OCI-M1 (cell line): Measurements from ENCODE around the gene KRTAP5-11.
"Not testable (repeated sequence)": the region's sequence is repeated elsewhere in the genome, so short reads cannot be mapped to it uniquely, and the experiment has no call there.

Source experiments
- DNase-seq: peaks from one replicate; lab custom pipeline; 2025; lab: John Stamatoyannopoulos, UW

KRTAP5-11 gene

DNA sequence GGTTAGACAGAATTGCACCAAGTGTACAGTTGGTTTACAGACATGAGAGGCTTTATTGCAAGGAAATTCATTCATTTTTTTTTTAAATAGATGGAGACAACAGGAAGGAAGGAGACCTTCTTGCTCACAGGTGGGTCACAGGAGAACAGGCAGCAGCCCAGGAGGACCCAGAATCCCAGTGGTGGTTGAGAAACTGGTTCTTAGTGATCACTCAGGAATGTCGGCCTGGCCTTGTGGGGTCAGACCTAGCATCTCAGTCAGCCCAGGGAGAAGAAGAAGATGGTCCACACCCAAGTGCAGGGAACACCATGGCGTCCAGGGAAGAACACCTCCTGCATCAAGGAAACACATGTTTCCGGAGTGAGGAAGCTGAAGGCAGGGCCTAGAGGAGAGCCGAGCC lies 849 bp downstream of the KRTAP5-11 start:
- DNase-seq, result no peak

DNA sequence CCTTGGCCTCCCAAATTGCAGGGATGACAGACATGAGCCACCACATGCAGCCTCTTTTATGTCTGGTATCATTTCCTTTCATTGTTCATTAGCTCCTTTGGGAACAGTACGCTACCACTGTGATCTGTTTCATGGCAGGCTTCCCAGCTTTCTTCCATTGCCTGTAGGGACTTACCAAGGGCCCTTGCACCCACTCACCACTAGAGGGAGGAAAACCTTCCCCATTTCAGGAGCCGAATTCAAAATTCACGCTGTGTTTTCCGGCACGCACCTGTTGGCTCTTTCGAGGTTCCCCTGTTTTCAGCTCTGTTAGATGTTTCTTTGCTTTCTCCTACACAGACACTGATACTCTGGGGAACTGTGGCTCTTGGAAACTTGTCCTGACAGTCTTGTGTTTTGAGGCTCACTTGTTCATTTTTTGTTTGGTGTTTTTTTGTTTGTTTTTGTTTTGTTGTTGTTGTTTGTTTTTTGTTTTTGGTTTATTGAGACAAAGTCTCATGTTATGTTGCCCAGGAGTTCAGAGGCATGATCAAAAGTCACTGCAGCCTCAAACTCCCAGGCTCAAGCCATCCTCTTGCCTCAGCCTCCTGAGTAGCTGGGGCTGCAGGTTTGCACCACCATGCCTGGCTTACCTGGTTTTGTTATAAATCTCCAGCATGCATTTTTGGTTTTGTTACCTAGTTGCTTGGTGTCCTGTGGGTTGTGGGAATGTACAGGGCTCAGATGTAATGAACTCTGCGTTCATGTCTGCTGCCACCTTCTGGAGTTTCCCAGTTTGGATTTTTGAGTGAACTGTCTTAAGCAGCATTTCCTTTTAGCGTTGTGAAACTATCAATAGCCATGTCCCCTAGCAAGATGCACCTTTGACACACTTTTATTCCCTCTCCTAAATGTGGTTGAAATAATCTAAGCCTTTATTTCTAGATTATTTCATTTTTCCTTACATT lies 2.3 kb downstream of the KRTAP5-11 start:
- peak; percentile 93 for DNase-seq

DNA sequence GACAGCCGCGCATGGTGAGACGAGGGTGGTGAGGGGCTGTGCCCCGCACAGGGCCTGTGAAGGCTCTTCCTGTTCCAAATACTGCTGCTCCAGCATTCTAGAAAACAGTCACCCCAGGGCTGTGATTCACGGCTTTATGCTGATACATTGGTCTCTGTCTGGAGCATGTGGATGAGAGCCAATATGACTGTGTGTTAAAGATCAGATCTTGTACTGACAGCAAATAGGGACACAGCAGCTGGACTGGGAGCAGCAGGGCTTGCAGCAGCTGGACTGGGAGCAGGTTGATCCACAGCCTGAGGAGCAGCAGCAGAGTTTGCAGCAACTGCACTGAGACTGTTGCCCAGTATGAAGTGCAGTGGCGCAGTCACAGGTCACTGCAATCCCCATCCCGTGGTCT lies 3.2 kb downstream of the KRTAP5-11 start:
- not testable (repeated sequence) for DNase-seq

DNA sequence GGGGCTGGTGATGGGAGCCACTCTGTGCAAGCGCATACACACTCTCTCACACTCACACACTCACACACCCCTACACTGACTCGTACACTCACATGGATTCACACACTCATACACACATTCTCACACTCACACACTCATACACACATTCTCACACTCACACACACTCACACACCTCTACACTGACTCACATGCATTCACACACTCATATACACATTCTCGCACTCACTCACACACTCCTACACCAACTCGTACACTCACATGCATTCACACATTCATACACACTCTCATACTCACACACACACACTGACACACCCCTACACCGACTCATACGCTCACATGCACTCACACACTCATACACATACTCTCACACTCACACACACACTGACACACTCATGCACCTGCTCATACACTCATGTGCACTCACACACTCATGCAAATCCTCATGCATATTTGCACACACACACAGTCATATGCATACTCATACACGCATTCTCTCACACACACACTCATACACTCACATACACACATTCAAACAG lies 5.1 kb downstream of the KRTAP5-11 start:
- DNase-seq, result no peak

DNA sequence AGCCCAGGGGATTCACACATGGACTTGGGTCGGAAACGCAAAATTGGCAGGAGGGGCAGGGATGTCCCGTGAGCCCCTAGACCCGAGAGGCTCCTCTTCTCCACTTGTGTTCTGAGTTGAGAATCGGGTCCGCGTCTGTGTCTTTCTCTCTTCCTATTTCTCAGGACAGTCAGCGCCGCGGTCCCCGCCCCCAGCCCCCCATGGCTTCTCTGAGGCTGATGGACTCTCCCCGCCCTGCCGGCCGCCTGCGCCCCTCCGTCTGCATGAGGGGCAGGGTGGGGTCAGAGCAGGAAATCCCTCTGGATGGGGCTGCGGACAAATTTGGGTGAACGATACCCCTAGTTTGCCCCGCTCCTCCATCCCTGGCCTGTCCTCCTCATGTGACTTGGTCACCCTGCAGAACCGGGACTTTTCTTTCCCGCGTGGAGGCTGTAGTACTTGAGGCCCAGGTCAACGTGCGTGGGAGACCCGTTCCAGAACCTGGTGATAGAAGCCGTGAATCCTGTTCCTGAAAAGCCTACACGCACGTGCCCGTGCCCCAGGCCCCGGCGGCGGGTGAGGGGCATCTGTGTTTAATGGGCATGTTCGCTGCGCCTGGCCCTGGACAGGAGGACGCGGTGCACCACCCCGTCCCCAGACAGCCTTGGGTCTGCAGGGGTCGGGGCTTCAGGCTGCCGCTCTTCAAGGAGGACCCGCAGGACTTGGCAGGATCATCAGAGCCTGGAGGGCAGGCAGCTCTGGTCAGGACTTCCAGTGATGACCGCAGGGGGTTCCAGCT lies 5.8 kb downstream of the KRTAP5-11 start:
- not testable (repeated sequence) for DNase-seq

GRCh38 chr11:71575723-71576424 lies 6.8 kb downstream of the KRTAP5-11 start:
- no peak for DNase-seq

DNA sequence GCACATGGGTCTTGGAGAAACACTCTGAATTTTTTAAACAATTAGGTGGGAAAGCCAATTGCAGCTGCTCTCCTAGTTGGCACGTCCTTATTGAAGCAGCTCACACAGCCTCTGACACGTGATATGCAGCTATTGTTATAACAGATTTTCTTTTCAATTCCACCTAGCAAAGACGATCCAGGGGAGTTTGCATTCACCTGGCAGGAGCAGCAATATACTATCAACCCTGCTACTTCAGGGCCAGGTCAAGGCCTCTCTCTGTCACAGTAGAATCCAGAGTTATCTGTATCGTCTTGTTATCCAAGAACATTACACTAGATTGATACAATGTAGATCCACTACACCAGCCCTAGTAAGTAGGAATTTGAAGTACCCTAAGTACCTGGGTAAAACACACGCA lies 8.3 kb downstream of the KRTAP5-11 start:
- DNase-seq, result no peak

GRCh38 chr11:71572811-71573210 lies 9.9 kb downstream of the KRTAP5-11 start:
- DNase-seq, result no peak

DNA sequence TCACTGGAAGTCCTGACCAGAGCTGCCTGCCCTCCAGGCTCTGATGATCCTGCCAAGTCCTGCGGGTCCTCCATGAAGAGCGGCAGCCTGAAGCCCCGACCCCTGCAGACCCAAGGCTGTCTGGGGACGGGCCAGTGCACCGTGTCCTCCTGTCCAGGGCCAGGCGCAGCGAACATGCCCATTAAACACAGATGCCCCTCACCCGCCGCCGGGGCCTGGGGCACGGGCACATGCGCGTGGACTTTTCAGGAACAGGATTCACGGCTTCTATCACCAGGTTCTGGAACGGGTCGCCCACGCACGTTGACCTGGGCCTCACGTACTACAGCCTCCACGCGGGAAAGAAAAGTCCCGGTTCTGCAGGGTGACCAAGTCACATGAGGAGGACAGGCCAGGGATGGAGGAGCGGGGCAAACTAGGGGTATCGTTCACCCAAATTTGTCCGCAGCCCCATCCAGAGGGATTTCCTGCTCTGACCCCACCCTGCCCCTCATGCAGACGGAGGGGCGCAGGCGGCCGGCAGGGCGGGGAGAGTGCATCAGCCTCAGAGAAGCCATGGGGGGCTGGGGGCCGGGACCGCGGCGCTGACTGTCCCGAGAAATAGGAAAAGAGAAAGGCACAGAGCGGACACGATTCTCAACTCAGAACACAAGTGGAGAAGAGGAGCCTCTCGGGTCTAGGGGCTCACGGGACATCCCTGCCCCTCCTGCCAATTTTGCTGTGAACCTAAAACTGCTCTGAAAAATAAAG lies 11.4 kb downstream of the KRTAP5-11 start:
- not testable (repeated sequence) for DNase-seq

- no peak for DNase-seq
Measured at GRCh38 chr11:71568704-71569349, 13.8 kb downstream of the KRTAP5-11 start.

DNA sequence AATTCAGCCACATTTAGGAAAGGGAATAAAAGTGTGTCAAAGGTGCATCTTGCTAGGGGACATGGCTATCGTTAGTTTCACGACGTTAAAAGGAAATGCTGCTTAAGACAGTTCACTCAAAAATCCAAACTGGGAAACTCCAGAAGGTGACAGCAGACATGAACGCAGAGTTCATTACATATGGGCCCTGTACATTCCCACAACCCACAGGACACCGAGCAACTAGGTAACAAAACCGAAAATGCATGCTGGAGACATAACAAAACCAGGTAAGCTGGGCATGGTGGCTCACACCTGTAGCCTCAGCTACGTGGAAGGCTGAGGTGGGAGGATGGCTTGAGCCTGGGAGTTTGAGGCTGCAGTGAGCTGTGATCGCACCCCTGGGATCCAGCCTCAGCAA lies 15.0 kb downstream of the KRTAP5-11 start:
- DNase-seq, result not testable (repeated sequence)

DNA sequence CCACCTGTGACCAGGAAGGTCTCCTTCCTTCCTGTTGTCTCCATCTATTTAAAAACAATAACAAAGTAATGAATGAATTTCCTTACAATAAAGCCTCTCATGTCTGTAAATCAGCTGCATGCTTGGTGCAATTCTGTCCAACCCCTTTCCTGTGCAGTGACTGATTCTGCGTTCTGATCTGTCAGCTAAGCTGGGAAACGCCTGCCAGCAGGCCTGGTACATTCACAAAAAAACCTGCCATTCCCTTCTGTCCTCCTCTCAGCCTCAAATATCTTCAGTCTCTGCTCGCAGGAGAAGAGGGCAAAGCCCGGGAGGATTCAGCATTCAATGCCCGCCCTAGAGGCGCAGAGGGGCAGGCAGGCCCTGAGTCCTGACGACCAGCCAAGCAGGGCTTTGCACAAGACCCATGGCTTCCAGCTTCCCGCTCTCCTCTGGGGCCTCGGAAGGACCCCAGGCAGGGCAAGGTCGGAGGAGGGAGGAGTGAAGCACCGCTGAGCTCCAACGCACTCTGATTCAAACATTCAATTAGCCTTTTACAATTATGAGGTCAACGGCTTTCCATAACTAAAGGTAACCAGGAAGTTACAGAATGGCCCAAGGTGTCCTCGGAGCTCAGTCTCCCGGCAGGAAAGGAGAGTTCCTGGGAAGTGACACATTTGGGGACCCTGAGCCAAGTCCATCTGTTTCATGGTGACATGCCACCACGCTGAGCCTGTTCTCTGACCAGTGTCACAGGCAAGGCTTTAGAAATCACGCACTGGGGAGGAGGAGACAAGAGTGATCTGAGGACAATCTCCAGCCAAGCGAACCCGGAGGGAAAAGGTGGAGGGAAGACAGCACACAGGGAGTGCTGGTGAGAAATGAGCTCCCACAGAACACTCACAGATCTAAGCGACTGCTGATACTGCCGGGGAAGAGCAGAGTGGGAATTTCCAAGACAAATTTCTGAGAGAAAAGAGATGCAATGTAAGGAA lies 15.8 kb downstream of the KRTAP5-11 start:
- not testable (repeated sequence) for DNase-seq

- no peak for DNase-seq
Measured at GRCh38 chr11:71566081-71566620, 16.5 kb downstream of the KRTAP5-11 start.

DNA sequence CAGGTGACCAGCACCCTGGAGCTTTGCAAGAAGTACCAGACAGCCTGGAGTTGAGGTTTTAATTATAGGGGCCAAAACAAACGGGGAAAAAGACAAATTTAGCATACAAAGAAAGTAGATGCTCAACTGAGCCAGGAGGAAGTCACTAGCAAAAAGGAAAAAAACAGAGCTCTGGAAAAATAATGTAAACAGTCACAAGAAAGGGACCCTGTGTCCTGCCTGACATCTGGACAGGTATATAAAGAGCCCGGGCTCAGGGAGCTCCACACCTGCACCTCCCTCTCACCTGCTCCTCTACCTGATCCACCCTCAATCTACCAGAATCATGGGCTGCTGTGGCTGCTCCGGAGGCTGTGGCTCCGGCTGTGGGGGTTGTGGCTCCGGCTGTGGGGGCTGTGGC lies 17.4 kb downstream of the KRTAP5-11 start, which contains the start of gene KRTAP5-10:
TSS of gene KRTAP5-10 (plus strand) at position 301 of the 400 bp plus-strand sequence. CDS start at position 326, 25 bp downstream.
- no peak for DNase-seq

DNA sequence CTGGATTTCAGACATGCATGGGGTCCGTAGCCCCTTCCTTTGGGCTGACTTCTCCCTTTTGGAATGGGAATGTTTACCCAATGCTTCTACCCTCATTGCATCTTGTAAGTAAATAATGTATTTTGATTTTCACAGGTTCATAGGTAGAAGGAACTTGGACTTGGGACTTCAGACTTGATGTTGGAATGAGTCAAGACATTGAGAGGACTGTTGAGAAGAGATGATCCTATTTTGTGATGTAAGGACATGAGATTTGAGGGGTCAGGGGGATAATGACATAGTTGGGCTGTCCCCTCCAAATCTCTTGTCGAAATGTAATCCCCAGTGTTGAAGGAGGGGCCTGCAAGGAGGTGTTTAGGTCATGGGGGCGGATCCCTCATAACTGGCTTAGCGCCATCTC lies 18.2 kb downstream of the KRTAP5-11 start:
- no peak for DNase-seq

DNA sequence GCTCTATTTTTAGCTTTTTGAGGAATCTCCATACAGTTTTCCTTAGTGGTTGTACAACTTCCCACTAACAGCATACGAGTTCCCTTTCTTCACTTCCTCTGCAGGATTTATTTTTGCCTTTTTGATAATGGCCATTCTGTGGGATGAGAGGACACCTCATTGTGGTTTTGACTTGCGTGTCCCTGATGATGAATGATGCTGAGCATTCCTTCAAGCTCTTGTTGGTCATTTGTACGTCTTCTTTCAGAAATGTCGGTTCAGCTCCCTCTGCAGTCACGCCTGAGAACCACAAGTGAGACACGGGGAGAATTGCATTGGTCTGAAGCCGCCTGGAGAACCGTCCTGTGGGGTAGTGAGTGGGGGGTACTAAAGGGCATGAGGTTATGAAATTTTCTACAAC lies 19.3 kb downstream of the KRTAP5-11 start:
- DNase-seq, result peak; percentile 95

DNA sequence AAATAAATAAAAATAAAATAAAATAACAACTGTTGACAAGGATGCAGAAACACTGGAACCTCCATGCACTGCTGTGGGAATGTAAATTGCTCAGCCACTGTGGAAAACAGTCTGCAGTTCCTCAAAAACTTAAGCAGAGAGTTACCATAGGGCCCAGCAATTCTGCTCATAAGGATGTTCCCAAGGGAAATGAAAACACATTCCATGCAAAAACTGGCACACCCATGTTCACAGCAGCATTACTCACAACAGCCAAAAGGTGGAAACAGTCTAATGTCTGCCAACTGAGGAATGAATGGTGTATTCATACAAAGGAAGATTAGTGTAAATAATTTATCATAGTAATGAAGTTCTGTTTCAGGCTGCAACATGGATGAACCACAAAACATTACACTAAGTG lies 20.6 kb downstream of the KRTAP5-11 start:
- no peak for DNase-seq

DNA sequence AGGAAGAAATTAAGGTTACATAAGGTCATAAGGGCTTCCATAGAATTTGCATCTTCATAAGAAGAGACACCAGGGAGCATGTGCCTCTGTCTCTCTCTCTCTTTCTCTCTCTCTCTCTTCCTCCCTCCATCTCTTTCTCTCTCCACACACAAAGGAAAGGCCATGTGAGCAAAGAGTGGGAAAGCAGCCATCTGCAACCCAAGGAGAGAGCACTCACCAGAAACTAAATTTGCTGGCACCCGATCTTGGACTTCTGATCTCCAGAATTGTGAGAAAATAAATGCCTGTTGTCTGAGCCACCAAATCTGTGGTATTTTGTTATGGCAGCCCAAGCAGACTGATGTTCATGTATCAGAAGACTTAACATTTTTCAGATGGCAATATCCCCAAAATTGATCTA lies 23.7 kb downstream of the KRTAP5-11 start:
- no peak for DNase-seq

- DNase-seq, result no peak
Measured at GRCh38 chr11:71557257-71557656, 25.4 kb downstream of the KRTAP5-11 start.
